ENCODE results near the gene ANKRD49.
A peak's percentile ranks its signal among the peaks of the same experiment; 100 is the strongest.

ANKRD49 gene

DNA sequence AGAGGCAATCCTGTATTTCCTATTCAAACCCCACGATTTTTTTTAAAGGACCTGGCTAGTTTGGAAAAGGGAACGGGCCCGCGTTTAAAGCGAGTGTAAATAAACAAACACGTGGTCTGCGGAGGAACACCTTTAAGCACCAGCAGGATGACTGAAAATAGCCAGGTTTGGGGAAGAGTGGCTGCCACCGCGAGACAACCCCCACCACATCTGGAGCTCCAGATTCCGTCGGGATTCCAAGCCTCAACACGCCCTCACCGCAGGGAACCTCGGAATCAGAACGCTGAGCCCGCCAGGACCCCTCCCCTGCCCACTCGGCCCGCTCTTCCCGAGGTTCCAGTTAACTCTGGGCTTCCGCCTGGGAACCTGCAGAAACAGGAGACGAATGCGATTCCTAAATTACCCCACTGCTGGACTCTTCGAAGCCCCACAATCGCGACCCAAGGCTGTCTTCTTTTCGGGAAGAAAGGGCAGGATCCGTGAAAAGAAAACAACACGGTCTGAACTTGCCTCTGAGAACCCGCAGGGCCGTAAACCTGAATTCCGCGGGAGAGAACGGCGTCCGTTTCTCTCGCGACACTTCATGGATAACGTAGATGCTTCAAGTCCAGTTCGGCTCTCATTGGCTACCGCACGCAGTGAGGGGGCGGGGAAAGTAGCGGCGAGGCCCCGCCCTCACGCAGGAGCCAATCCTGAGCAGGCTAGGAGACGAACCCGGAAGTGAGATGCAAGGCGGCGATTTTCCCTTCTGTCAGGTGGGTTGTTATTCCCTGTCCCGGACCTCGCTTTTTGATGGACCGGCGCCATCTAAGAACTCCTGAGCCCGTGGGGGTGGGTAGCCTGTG, at the start of gene ANKRD49, which contains the start of gene MRE11:
Gene ANKRD49, plus strand, starts transcription at position 704 of the 845 bp plus-strand sequence. CDS start 2,710 bp downstream, outside the sequence.
Gene MRE11, minus strand, starts transcription at position 564 of the 845 bp plus-strand sequence. CDS start 1,043 bp downstream, outside the sequence.
- peak; percentile 68 to 98 (median 94) for DNase-seq

GRCh38 chr11:94445641-94446040, 48.1 kb upstream of the ANKRD49 start:
- DNase-seq: no peak

DNA sequence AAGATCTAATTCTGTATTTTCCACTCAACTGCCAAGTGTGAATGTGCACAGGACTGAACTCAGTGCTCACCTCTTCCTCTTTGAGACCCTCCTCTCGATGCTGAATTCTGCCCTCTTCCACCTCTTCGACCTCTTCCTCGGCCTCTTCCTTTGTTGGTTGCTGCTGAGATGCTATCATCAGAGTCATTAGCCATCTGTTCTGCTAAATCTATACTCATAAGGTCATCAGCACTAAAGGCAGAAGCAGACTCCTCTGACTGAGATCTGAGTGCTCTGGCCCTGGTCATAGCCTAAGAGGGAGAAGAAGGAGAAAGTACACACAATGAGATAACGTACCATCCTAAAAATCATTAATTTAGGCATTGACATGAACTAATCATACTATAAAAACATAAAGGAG, 46.6 kb upstream of the ANKRD49 start:
- DNase-seq: no peak

DNA sequence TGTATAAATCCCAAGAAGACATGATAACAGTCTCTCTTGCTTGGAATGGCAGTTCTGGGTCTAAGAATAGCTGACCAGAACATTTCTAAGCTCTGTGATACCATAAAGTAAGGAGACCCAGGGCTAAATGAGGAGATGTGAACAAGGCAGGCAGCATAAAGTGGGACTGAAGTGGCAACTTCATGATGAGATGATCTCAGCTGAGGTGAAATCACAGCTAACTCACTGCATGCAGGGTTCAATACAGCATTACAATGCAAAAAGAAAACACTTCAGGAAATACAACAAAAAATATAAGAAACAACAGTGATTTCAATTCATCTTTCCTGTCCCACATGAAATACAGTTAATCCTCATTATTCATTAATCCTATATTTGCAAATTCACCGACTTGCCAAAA, 44.8 kb upstream of the ANKRD49 start:
- DNase-seq: no peak

DNA sequence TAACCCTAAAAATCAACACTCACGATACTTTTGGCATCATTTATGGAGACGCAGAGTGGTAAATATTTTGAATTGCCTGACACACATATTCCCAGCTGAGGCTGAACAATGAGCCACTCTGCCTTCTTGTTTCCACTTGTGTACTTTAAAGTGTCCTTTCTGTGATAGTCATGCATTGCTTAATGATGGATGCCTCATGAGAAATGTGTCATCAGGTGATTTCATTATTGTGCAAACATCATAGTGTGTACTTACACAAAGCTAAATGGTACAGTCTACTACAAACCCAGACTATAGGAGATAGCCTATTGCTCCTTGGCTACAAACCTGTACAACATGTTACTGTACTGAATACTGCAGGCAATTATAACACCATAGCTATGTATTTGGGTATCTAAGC, 44.3 kb upstream of the ANKRD49 start:
- no peak for DNase-seq

GRCh38 chr11:94450048-94450447, 43.7 kb upstream of the ANKRD49 start:
- no peak for DNase-seq

DNA sequence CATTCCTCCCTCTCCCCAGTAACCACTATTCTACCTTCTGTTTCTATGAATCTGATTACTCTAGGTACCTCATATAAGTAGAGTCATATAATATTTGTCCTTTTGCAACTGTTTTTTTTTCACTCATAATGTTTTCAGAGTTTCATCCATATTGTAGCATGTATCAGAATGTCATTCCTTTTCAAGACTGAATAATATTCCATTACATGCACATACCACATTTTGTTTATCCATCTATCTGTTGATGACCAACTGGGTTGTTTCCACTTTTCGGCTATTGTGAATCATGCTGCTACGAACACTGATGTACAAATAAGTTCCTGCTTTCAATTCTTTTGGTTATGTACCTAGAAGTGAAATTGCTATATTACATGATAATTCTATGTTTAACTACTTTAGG, 40.8 kb upstream of the ANKRD49 start:
- DNase-seq: no peak

DNA sequence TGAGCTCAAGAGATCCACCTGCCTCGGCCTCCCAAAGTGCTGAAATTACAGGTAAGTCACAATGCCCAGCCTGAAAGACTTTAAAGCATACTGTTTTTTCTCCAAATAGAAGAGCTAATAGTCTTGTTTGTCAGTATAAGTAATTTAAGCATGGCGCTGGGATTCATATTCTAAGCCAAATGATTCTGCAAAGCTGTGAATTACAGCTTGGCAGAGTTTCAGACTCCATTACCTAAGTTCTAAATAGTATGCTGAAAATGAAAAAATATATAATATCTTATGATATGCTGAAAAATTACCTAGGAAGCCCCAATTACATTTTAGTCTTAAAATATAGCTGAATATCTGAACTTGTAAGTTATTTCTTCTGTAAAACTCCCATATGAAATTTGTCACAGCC, 39.5 kb upstream of the ANKRD49 start:
- no peak for DNase-seq

DNA sequence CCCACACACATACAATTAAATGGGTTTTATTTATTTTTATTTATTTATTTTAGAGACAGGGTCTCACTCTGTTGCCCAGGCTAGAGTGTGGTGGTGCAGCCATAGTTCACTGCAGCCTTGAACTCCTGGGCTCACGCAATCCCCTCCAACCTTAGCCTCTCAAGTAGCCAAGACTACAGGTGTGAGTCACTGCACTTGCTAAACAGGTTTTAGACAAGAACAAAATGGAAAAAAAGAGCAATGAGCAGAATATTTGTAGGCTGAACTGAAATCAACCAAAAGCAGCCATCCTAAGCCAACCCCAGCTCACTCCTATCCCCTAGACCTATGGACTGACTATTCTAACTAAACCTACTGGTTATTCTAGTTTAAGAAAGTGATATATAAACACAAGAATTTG, 37.9 kb upstream of the ANKRD49 start:
- DNase-seq: no peak

- no peak for DNase-seq
These were observed 36.4 kb upstream of the ANKRD49 start for GRCh38 chr11:94457118-94458029.

- DNase-seq: no peak
These were observed 34.2 kb upstream of the ANKRD49 start for GRCh38 chr11:94459576-94459975.

GRCh38 chr11:94469416-94469815, 24.4 kb upstream of the ANKRD49 start:
- DNase-seq: no peak

GRCh38 chr11:94472916-94473799, 20.6 kb upstream of the ANKRD49 start:
- DNase-seq: no peak

- DNase-seq: no peak
These were observed 16.2 kb upstream of the ANKRD49 start for GRCh38 chr11:94477624-94478023.

DNA sequence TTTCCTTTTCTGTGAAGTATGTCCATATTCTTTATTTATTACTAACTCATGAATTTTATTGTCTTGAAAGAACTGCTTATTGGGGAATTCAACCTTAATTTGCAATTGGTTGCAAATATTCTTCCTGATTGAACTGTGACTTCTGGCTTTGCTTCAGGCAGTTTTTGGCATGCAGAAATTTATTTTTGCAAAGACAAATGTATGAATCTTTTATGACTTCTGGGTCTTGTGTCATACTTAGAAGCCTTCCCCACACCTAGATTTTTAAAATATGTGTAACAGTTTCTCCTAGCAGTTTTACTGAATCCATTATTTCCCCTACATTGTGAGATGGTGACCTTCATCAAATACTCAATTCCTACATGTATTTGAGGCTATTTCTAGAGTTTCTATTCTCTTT, 12.4 kb upstream of the ANKRD49 start:
- no peak for DNase-seq

- no peak for DNase-seq
These were observed 7.7 kb upstream of the ANKRD49 start for GRCh38 chr11:94486068-94486467.

GRCh38 chr11:94494126-94494680, 419 bp downstream of the ANKRD49 start:
- no peak for DNase-seq

- no peak for DNase-seq
These were observed 6.4 kb downstream of the ANKRD49 start for GRCh38 chr11:94500181-94500580.

DNA sequence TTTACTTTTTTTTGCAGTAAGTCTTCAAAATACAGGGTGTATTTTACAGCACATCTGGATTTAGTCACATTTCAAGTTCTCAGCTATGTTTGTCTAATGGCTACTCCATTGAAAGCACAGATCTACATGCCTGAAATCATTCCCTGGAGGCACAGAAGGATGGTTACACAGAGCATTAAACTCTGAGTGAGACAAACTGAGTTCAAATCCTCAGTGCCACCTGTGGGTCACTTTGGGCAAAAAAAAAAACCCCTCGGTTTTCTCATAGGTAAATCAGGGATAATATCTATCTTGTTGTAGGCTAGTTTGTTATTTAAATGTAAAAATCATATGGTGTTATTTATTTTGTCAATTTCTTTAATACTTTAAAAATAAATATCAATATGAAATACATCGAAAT, 7.7 kb downstream of the ANKRD49 start:
- no peak for DNase-seq

DNA sequence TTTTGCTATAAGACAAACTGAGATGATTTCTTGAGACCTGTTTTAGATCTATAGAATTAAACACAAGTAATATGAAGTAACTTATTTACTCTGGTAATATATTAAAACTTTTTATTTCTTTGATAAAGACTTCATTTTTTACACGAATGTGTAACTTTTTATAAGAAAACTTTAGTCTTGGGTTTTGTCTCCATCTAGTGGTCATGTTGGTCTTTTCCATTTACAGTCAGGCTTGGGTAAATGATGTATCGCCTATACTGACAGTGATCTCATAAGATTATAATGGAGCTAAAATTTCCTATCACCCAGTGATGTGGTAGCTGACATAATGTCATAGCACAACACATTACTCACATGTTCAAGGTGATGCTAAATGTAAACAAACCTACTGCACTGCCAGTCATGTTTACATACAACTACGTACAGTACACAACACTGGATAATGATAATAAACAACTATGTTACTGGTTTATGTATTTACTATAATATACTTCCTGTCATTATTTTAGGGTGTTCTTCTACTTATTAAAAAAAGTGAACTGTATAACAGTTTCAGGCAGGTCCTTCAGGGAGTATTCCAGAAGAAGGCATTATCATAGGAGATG, 11.0 kb downstream of the ANKRD49 start:
- DNase-seq: no peak

Measured in nucleus accumbens (tissue), 56 donors.